Activated T-cell treated with anti-CD3 and anti-CD28 coated beads for 48 hours (primary cell): ENCODE data around the gene KANK2.
"Not testable (repeated sequence)": the region's sequence is repeated elsewhere in the genome, so short reads cannot be mapped to it uniquely, and the experiment has no call there.

Source experiments
- DNase-seq: peaks from one replicate; pipeline ENCODE4 v3.0.0-alpha.2; 2020; ENCODE audit warnings: low read depth

Gene KANK2

DNA sequence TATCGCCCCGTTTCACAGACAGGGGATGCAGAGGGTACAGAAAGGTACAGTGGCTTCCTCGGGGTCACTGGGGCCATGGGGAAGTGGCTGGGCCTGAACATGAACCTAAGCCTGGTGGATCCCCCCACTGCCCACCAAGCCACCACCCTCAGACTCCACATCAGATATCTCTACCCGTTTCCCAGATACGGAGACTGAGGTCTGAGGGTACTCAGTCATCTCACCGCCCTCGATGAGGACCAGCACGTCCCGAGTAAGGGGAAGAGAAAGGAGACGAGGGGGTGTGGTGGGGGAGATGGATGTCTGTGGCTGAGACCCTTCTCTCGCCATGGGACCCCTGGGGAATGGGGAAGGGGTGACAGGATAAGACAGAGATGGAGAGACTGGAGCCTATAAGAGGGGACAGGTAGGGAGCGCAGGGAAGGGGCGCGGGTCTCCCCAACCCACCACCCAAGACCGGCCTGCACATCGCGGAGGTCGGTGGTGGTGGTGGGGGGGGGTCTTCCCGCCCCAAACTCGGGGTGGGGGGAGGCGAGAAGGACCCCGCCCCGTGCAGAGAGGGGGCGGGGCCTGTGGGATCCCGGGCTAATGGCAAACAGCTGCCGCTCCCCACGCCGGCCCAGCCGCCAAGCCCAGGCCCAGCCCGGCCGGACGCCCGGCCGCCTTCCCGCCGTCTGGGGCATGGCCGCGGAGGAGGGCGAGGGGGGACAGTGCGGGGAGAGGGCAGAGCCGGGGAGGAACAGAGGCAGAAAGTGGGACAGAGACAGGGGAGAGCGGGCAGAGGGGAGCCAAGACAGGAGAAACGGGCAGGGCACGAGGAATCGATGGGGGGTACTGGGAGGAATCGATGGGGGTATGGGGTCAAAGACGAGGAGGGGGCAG, 698 bp downstream of the KANK2 start:
- no peak for DNase-seq

DNA sequence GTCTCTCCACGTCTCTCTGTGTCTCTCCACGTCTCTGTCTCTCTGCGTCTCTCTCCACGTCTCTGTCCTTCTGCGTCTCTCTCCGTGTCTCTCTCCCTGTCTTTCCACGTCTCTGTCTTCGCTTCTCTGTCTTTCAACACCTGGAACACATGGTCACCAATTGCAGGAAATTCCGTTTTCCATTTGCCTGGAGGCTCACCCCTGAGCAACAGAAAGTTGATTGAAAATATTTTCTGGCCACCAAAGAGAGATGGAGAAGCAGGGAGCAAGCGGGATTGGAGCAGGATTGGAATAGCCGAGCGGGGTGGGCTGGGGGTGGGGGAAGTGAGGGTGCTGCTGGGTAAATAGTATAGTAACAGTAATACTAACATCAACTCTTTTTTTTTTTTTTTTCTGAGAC, 1.7 kb downstream of the KANK2 start:
- DNase-seq = no peak

DNA sequence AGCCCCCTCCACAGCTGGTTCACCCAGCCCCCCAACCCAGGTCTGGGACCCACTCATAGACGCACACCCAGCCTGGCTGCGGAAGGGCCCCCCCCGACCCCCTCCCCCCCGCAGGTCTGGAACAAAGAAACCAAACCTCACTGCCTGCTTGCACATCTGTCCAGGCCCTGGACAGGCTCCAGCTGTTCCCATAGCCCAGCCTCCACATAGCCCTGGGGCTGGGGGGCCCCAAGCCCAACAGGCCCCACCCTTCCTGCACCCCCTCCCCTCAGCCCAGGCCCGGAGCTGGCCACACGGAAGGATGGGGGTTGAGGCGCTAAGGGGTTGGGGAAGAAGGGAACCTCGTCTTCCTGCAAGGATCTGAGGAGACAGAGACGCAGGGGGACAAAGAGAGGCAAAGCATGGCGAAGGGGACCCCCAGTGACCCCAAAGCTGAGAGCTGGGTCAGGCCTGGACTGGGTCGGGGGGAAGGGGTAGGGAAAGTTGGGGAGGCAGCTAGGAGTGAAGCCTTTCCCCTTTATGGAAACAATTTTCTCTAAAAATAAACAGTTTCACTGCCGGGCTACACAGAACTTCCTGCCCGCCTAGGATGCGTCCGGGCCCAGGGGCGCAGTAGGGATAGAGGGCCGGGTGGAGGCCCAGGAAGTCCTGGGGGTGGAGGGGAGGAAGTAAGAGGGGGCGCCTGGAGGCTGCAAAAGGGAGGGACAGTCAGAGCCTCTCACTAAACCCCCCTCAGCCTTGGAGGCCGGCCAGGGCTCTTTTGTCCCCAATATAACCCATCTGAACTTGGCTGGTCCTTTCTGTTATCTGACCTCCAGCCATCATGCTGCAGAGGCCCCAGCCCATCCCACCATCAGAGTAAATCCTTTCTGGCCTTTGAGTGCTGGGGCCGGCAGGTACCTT, 2.4 kb downstream of the KANK2 start:
- DNase-seq = no peak

DNA sequence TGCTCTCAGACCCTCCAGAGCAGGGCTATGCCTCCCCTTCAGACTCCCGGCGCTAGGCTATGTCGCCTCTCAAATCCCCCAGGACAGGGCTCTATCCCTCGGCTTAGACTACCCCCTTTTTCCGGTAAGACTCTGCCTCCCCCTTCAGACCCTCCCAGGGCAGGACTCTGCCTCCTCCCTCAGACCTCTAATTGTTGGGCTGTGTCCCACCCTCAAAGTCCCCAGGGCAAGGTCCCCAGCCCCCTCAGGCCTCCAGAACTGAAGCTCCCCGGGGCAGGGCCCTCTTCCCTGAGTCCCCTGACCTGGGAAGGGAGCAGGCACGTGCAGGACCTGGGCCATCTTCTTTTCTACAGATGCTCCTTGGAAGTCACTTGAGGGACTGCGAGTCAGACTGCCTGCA, 3.2 kb downstream of the KANK2 start:
- no peak for DNase-seq

DNA sequence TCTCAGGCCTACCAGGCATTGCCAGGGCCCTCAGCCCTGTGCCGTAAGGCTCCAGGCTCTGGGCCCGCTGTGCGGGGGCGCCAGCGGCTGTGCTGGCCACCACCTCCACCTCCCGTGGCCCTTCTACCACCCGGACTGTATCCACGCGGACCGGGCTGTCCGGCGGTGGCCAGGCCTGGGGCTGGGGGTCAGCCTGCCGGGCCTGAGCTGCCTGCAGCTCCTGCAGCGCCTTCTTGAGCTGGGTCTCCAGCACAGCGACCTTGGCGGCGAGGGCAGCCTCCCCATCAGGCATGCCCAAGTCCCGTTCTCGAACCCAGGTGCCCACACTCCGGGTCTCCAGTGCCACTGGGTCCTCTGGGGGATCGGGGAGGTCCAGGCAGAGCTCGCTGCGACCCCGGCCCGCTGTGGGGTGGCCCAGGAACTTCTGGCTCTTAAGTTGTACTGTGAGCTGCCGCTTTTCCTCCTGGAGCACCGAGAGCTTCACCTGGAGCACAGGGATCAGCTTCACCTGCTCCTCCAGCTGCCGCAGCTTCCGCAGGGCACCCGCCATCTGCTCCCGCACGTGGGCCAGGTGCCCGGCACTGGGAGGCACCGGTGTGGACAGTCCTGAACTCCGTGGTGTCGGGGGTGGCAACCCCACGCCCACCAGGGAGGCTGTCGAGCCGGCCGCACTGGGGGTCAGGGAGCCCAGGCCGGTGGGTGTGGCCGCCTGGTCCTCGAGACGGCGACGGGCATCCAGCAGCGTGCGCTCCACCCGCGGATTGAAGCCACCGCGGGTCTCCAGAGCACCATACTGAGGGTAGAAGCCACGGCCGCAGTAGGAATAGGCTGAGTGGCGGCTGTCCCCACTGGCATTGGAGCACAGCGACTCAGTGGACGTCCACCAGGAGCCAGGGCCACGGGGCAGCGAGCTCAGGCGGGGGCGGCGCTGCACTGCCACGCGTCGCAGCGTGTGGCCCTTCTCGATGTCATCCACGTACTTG, 4.1 kb downstream of the KANK2 start:
- DNase-seq = no peak

DNA sequence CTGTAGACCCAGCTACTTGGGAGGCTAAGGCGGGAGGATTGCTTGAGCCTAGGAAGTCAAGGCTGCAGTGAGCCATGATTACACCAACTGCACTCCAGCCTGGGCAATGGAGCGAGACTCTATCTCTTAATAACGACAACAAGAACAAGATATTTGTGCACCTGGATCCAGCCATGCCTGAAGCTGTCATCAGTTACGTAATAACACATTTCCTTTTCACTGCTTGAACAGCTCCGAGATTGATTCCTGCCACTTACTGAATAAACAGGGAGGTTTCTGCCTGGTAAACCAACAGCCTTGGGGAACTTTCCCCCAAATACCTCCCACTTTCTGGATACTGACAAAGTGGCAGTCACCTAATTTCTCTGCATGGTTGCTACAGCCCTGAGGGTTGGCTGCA, 5.4 kb downstream of the KANK2 start:
- DNase-seq = no peak

DNA sequence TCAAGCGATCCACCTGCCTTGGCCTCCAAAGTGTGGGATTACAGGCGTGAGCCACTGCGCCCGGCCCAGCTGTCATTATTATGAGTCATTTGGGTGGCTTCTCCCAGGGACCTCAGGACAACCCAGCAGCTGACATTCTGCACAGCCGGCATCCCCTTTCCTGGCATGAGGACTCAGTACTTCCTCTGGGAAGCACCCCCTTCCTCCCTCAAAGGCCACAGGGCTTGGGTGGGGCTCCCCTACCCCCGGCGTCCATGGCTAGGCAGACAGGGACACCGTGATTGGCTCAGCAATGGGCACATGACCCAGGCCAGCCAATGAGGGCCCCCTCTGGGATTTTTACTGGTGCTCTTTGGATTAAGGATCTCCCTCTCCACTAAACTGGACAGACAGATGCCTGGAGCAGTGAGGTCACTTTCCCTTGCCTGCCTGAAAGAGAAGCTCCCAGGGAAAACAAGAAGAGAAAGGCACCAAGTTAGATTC, 6.0 kb downstream of the KANK2 start:
- DNase-seq = no peak

DNA sequence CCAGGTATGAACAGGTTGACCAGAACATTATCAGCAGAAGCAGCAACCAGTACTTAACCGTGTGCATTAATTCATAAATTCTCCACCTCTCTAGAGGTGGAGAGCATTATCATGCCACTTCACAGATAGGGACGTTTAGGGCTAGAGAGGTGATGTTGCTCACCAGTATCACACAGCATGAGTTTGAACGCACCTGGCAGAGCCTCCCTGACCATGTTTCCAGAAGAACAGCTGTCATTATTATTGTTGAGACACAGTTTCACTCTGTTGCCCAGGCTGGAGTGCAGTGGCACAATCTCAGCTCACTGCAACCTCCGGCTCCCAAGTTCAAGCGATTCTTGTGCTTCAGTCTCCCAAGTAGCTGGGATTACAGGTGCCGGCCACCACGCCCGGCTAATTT, 6.8 kb downstream of the KANK2 start:
- no peak for DNase-seq

DNA sequence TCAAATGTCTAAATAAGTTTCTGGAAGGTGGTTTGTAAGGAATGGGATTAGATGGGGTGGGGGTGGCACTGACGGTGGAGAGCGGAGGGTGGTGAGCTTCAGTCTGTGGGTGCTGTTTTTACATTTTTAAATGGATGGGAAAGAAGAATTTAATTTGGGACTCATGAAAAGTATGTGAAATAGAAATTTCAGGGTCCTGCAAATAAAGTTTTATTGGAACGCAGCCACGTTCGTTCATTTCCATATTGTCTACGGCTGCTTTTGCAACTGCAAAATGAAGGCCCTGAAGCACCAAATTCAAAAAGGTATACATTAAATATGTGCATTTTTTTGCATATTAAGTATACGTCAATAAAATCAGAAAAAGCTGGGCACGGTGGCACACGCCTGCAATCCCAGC, 9.9 kb downstream of the KANK2 start:
- DNase-seq = no peak

DNA sequence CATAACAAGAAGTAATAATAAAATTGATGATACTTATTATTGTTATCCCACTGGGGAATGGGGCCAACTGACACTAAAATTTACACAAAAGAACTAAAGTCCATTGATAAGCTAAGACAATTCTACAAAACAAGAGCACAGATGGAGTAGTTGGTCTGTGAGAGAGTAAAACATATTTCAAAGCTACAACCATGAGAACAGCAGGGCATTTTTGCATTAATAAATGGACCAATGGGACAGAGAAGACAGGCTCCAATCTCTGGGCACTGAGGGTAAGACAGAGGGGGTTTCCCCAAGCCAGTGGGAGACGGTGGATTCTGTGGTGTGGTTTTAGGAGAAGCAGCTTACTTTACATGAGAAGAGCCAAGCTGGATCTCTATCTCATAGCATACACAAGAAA, 14.4 kb downstream of the KANK2 start:
- no peak for DNase-seq

DNA sequence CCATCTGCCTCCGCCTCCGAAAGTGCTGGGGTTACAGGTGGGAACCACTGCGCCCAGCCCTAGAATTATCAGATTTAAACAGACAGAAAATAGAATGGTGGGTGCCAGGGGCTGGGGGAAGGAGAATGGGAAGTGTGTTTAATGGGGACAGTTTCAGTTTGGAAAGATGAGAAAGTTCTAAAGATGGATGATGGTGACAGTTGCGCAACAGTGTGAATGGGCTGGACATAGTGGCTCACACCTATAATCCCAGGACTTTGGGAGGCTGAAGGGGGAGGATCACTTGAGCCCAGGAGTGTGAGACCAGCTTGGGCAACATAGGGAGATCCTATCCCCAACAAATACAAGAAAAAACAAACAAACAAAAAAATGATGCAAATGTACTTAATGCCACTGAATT, 15.9 kb downstream of the KANK2 start:
- no peak for DNase-seq

DNA sequence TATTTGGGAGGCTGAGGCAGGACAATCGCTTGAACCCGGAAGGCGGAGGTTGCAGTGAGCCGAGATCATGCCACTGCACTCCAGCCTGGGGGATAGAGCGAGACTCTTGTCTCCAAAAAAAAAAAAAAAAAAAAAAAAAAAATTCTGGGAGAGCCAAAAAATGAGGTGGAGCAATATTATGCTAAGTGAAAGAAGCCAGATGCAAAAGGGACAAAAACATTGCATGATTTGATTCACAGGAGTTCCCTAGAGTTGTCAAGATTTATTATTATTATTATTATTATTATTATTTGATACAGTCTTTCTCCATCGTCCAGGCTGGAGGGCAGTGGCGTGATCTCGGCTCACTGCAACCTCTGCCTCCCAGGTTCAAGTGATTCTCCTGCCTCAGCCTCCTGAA, 16.4 kb downstream of the KANK2 start:
- not testable (repeated sequence) for DNase-seq

DNA sequence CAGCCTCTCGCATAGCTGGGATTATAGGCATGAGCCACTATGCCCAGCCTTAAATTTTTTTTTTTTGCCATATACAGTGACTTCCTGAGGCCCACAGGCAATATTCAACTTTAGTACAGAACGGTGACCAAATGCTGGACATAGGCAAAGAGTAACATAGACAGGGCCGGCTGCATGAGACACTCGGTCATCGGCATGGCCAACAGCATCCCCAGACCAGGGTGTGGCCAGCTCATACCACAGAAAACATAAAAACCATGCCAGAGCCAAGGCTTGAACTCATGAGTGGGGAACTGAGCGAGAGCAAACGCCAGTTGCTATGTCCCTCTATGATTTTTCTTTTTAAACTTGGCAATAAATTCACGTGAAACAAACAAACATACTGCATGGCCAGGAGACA, 17.0 kb downstream of the KANK2 start:
- no peak for DNase-seq

DNA sequence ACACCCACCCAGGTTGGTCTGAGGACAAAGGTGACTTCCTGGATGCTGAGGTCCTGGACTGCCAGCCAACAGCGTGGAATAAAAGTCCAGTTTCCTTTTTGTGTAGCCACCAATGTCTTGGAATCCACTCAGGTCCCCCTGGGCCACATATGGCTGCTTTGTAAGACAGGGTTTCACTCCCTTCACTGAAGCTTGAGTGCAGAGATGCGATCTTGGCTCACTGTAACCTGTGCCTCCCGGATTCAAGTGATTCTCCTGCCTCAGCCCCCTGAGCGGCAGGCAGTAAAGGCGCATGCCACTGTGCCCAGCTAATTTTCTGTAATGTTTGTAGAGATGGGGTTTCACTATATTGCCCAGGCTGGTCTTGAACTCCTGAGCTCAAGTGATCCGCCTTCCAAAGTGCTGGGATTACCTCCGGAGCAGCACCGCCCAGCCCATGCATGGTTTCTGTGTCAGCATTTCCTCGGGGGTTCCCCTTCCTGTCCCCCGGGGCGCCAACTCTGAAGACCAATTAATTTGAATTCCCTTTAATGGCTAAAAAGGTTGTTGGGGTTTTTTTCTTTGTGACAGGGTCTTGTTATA, 17.5 kb downstream of the KANK2 start:
- no peak for DNase-seq

DNA sequence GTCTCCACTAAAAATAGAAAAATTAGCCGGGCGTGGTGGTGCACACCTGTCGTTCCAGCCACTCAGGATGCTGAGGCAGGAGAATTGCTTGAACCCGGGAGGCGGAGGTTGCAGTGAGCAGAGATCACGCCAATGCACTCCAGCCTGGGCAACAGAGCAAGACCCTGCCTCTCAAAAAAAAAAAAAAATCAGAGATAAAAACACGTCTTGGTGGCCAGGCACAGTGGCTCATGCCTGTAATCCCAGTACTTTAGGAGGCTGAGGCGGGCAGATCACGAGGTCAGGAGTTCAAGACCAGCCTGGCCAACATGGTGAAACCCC, 18.2 kb downstream of the KANK2 start:
- DNase-seq = not testable (repeated sequence)

DNA sequence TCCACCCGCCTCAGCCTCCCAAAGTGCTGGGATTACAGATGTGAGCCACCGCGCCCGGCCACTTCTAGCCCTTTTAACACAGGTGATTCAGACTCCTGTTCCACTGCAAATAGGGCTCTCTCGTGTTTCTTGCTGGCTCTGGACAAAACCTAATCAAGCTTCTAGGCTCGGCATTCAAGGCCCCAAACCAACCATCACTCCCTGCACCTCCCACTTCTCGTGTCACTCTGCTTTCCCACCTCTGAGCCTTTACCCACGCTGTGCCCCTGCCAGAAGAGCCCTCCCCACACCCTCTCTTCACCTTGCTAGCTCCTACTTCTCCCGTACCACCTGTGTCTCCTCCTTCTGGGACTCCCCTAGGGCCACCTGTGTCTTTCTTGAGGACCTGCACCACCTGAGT, 19.8 kb downstream of the KANK2 start:
- no peak for DNase-seq

DNA sequence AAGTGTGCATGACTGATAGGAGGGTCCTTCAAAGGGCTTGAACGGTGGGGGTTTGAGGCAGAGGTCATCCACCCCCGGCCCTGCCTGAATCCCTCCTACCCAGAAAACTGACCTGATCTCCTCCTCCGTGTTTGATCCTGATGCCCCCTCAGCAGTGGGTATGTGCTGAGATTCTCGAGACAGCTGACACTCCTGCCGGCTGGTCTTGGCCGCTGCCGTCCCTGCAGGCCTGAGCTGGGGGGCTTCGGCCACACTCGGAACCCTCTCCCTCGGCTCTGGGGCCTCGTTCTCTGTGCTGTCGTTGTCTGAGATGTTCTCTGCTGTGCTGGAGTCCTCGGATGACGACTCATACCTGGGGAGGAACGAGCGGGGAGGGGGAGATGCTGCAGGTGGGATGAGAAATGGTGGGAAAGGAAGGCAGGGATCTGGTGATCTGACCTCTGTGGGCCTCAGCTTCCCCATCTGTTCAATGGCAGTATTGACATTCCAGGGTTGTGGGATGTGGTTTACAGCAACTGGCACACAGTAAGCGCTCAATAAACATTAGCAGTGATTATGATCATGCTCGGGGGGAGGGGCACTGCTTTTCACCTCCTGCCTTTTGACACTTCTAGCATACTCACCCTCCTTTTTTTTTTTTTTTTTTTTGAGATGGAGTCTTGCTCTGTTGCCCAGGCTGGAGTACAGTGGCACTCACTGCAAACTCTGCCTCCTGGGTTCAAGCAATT, 20.7 kb downstream of the KANK2 start:
- no peak for DNase-seq

DNA sequence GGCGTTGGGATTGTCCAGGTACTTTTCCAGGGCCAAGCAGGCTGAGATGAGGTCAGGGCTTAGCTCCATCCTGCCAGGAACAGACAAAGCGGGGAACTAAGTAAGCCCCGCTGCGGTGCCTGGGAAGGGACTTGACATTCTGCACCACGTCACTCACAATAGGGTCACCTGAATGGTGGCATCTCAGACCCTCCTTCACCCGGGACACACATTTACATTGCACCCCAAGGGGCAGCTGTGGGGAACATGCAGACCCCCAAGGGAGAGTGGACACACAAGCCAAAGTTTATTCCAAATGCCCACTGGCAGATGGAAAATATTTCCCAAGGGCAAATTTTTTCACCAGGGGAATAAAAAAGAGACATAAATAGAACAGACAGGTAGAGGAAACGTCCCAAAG, 21.4 kb downstream of the KANK2 start:
- no peak for DNase-seq

DNA sequence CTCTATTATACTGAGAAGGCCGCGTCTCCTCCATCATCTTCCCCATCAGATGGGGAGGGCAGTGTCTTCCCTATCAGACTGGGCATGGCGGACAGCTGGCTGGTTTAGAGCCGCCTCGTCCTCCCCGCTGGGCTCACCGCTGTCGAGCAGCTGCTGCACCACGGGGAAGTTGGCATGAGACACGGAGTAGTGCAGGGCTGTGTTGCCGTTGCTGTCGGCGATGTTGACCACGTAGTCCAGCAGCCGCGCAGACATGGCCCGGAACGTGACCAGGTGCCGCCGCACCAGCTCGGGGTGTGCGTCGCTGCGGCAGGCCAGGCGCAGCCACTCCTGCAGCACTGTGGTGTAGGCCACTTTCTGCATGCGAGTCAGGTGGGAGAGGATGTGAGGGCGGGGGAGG, 23.0 kb downstream of the KANK2 start:
- no peak for DNase-seq

DNA sequence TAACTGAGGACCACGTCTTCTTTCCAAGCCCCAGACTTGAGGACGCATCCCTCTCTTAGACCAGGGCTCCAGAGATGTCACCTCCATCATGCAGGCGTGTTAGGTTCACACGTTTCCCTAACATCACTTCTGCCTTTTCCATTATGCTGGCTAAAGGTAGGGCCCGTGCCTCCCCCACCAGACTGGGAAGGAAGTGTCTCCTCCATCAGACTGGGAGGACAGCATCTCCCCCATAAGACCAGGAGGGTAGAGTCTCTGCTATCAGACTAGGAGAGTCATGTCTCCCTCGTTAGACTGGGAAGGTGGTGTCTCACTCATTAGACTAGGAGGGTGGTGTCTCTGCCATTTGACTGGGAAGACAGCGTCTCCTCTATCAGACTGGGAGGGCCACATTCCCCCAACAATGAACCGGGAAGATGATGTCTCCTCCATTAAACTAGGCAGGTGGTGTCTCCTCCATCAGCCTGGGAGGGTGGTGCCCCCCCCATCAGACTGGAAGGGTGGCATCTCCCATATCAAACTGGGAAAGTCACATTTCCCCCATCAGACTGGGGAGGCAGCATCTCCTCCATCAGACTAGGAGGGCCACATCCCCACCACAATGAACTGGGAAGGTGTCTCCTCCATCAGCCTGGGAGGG, 23.7 kb downstream of the KANK2 start:
- DNase-seq = no peak
